ENCODE data around the gene CPXM2. TPM values are rescaled to one million over a fixed set of nuclear protein-coding genes. Genes with fewer than 3 reads are reported as not detected.

CPXM2 gene
- total and polyA plus RNA-seq, 2 experiments from 2014 or later = 3.7 to 4.9 TPM

DNA sequence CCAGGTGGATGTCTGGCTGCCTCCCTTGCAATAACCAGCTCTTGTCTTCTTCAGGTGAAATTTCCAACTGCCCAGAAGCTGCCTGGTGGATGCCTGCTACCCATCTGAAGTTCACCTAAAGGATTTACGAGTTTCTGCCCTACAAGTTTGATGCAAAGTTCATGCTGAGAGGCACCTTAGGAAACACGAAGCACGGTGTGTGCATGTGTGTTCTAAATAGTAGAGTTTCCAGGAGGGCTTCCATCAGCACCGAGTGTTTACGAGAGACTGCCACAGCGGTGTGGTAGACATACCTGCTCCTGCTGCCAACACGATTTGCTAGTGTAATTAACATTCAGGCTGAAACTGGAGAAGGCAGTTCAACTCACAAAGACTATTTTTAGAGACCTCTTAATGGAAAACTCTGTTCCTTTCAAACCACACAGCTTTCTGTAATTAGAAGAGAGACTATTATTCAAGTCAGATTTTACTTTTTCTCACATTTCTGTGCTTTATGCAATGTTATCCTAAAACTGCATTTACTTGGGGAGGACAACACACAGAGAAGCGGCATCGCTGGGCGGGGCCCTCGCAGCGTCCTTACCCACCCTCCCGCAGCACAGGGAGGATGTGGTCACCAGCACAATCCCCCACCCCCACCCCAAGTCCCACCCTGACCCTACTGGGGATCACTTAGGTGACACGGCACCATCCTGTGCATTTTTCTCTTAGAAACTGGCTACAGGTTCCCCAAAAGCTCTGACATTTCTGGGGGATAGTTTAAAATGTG is 15.5 kb upstream of the CPXM2 start:
- peaks cover 3% of the 10 kb centered on the region for H3K4me1 ChIP-seq (ENCODE audit: insufficient read depth)
- peaks cover 11% of the 10 kb centered on the region for H3K27me3 ChIP-seq
- no peaks in the 10 kb centered on the region for H3K36me3 ChIP-seq (replicated peaks; ENCODE audit: insufficient read depth, low read depth)
- no peaks in the 10 kb centered on the region for H4K20me1 ChIP-seq (ENCODE audit: insufficient read depth, poor library complexity, severe bottlenecking)
- H3K4me3 ChIP-seq = no peak overlapping the region
- H2AFZ ChIP-seq = no peak overlapping the region
- 63% methylated on average over 13 of the region's 14 CpGs for WGBS (ENCODE audit: low lambda C conversion rate, missing lambda C conversion rate)
- H3K9me2 ChIP-seq (replicated peaks; ENCODE audit: insufficient read depth) = no peaks in the 10 kb centered on the region
- H3K9me3 ChIP-seq (ENCODE audit: low read depth) = no peaks in the 10 kb centered on the region
- TF ChIP-seq, protein P1, sequence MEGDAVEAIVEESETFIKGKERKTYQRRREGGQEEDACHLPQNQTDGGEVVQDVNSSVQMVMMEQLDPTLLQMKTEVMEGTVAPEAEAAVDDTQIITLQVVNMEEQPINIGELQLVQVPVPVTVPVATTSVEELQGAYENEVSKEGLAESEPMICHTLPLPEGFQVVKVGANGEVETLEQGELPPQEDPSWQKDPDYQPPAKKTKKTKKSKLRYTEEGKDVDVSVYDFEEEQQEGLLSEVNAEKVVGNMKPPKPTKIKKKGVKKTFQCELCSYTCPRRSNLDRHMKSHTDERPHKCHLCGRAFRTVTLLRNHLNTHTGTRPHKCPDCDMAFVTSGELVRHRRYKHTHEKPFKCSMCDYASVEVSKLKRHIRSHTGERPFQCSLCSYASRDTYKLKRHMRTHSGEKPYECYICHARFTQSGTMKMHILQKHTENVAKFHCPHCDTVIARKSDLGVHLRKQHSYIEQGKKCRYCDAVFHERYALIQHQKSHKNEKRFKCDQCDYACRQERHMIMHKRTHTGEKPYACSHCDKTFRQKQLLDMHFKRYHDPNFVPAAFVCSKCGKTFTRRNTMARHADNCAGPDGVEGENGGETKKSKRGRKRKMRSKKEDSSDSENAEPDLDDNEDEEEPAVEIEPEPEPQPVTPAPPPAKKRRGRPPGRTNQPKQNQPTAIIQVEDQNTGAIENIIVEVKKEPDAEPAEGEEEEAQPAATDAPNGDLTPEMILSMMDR (IDR thresholded peaks at IDR 0.05; ENCODE audit: poor library complexity) = no peak
- TF ChIP-seq EZH2 (IDR thresholded peaks at IDR 0.05; ENCODE audit: borderline replicate concordance) = no peak
- TF ChIP-seq EZH2phosphoT487 (IDR thresholded peaks at IDR 0.05; ENCODE audit: low read depth, severe bottlenecking, unreplicated experiment) = no peak
- no peak overlapping the region for H3K27ac ChIP-seq
- DNase-seq (ENCODE audit: low spot score) = no peak
- no peaks in the 10 kb centered on the region for H3K79me2 ChIP-seq
- no peak overlapping the region for H3K4me2 ChIP-seq

DNA sequence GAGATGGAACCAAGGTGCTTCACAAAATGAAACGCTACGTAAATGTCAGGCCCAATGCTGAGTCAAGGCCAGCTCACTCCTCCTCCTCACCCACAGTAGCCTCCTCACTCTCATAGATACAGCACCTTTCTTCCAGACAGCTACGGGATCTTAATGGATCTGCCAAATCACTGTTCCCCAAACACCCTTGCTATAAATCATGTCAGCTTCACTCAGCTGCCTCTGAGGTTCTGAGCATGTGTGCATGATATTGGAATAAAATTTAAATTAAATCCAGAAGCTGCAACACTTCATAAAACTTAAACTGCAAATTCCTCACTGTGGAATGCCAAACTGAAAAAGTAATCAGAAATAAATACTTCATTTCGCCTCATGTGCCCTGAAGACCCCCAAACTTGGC is 14.7 kb upstream of the CPXM2 start:
- Histone ChIP-seq H3K79me2 (no peaks in the 10 kb centered on the region), H3K9me2 (replicated peaks; ENCODE audit: insufficient read depth) (no peaks in the 10 kb centered on the region), H3K36me3 (replicated peaks; ENCODE audit: insufficient read depth, low read depth) (no peaks in the 10 kb centered on the region), H3K9me3 (ENCODE audit: low read depth) (no peaks in the 10 kb centered on the region), H3K4me3 (no peak overlapping the region), H3K4me2 (no peak overlapping the region), H3K4me1 (ENCODE audit: insufficient read depth) (peaks cover 3% of the 10 kb centered on the region), H3K27ac (no peak overlapping the region), H3K27me3 (peaks cover 11% of the 10 kb centered on the region), H2AFZ (no peak overlapping the region), H4K20me1 (ENCODE audit: insufficient read depth, poor library complexity, severe bottlenecking) (no peaks in the 10 kb centered on the region)
- TF ChIP-seq EZH2 (IDR thresholded peaks at IDR 0.05; ENCODE audit: borderline replicate concordance) (no peak), EZH2phosphoT487 (IDR thresholded peaks at IDR 0.05; ENCODE audit: low read depth, severe bottlenecking, unreplicated experiment) (no peak)
- TF ChIP-seq, protein P1 (IDR thresholded peaks at IDR 0.05; ENCODE audit: poor library complexity) = no peak
- no peak for DNase-seq (ENCODE audit: low spot score)
- WGBS (ENCODE audit: low lambda C conversion rate, missing lambda C conversion rate) = 67% methylated on average over 4 of the region's 4 CpGs

DNA sequence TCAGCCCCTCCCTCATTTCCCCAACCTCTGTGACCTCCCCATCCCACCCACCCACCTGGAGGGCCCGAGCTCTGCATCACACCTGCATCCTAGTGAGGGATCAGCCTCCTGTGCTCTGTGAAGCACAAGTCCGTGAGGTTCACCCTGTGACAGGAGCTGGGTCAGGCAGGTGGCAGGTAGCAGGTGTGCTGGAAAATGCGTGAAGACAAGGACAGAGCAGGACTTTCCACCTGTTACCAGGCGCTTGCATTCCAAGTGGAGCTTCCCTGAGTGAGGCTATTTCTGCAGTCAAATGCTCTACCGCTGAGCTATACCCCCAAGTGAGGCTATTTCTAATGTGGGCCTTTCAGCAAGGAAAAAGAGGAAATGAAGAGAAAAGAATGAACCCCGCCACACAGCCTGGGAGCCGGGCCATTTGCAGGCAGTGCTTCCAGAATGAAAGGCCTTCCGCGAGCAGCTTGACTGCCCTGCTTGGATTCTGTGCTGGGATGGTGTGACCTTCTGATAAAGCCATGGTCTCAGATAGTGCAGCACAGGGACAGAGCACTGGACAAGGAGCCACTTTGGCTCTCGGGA is 13.3 kb upstream of the CPXM2 start:
- no peaks in the 10 kb centered on the region for H4K20me1 ChIP-seq (ENCODE audit: insufficient read depth, poor library complexity, severe bottlenecking)
- H3K4me3 ChIP-seq = no peak overlapping the region
- no peaks in the 10 kb centered on the region for H3K36me3 ChIP-seq (replicated peaks; ENCODE audit: insufficient read depth, low read depth)
- TF ChIP-seq EZH2 (IDR thresholded peaks at IDR 0.05; ENCODE audit: borderline replicate concordance) (no peak), EZH2phosphoT487 (IDR thresholded peaks at IDR 0.05; ENCODE audit: low read depth, severe bottlenecking, unreplicated experiment) (no peak)
- TF ChIP-seq, protein P1 (IDR thresholded peaks at IDR 0.05; ENCODE audit: poor library complexity) = no peak
- peaks cover 11% of the 10 kb centered on the region for H3K27me3 ChIP-seq
- no peak overlapping the region for H3K4me2 ChIP-seq
- H2AFZ ChIP-seq = no peak overlapping the region
- H3K27ac ChIP-seq = no peak overlapping the region
- WGBS (ENCODE audit: low lambda C conversion rate, missing lambda C conversion rate) = 71% methylated on average over 10 of the region's 10 CpGs
- no peaks in the 10 kb centered on the region for H3K79me2 ChIP-seq
- no peaks in the 10 kb centered on the region for H3K9me3 ChIP-seq (ENCODE audit: low read depth)
- H3K9me2 ChIP-seq (replicated peaks; ENCODE audit: insufficient read depth) = no peaks in the 10 kb centered on the region
- H3K4me1 ChIP-seq (ENCODE audit: insufficient read depth) = peaks cover 3% of the 10 kb centered on the region
- DNase-seq (ENCODE audit: low spot score) = no peak
